ENCODE results near the gene AK9. TPM values are rescaled to one million over a fixed set of nuclear protein-coding genes. Genes with fewer than 3 reads are reported as not detected.
A peak's percentile ranks its signal among the peaks of the same experiment; 100 is the strongest.

AK9 gene
- total and polyA plus RNA-seq, 9 of the 15 experiments (the other 6 are each of a cell fraction or from before 2014, with no cell fraction given) = 0.59 to 1.9 (median 1.2) TPM

DNA sequence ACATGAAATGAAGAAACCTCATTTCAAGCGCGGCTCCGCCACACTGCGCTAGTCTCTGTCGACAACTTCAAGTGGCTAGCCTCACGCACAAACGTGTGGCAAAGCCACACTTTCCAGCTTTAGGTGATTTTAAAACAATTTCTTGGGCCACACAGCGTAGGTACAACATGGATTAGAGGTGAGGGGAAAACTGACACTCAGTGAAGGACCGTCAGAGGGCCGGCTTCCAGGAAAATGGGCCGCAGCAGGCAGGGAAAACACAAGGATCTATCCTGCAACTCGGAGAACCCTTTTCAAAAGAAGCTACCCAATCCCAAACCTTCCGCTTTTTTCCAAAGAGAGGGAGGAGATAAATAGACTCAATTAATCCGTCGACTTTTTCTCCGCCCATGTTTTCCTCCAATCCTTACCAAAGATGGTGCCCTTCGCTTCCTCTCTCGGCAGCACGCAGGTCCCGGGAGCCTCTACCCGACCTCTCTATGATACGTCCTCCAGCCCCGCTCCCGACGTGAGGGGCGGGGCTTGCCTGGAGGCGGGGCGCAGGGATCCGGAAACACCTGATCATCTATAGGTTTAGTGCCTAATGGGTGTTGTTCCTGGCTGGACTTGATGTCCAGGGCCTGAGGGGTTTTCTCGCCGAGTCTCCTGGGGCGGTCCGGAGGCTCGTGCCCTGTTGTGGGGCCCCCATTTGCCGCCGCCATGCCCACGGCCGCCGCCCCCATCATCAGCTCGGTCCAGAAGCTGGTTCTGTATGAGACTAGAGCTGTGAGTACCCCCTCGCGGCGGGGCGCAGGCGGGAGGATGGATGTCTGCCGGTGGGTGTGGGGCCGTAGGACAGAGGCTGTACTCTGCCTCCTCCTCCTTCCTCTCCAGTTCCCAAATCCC is at the start of gene AK9, which contains the start of gene FIG4 (continued):
- no peak for TF ChIP-seq BRF1 (IDR thresholded peaks at IDR 0.05; ENCODE audit: borderline replicate concordance, extremely low read depth, insufficient read length)
- TF ChIP-seq HMGN3 (IDR thresholded peaks at IDR 0.05; ENCODE audit: borderline replicate concordance, extremely low read depth, insufficient read length, low read depth, low read length) = peak; percentile 41
- no peak for TF ChIP-seq REST (IDR thresholded peaks at IDR 0.05; ENCODE audit: borderline replicate concordance)
- no peak for TF ChIP-seq REST (CRISPR knock-in tag; IDR thresholded peaks at IDR 0.05; ENCODE audit: low read depth)
- no peak for TF ChIP-seq ZNF217 (CRISPR knock-in tag; IDR thresholded peaks at IDR 0.05)
- no peak for TF ChIP-seq SIRT6 (IDR thresholded peaks at IDR 0.05; ENCODE audit: low read depth, low read length)
- no peak for TF ChIP-seq ZBTB33 (CRISPR knock-in tag; IDR thresholded peaks at IDR 0.05)
- TF ChIP-seq GABPA (tag; conservative IDR thresholded peaks at IDR 0.05; ENCODE audit: low read depth) = peak; percentile 79
- no peak for TF ChIP-seq GTF2F1 (IDR thresholded peaks at IDR 0.05; ENCODE audit: low read depth, low read length)
- TF ChIP-seq MEIS2 (IDR thresholded peaks at IDR 0.05; ENCODE audit: partially characterized antibody) = peak; percentile 49
- TF ChIP-seq GABPB1 (CRISPR knock-in tag; IDR thresholded peaks at IDR 0.05) = no peak
- peak; percentile 61; the same call in 1 of the 2 replicates for TF ChIP-seq DIDO1 (tag; IDR thresholded peaks at IDR 0.05; ENCODE audit: low read depth)
- no peak for TF ChIP-seq ZNF23 (CRISPR knock-in tag; IDR thresholded peaks at IDR 0.05)
- TF ChIP-seq SAFB (IDR thresholded peaks at IDR 0.05; ENCODE audit: borderline replicate concordance, low read depth, low read length) = no peak
- TF ChIP-seq ETV1 (tag; conservative IDR thresholded peaks at IDR 0.05; ENCODE audit: low read depth) = 0 out of 2 replicates have a peak, but pooled peaks have one; percentile 30
- no peak for TF ChIP-seq ARNT (IDR thresholded peaks at IDR 0.05)
- TF ChIP-seq ZNF324 (CRISPR knock-in tag; IDR thresholded peaks at IDR 0.05) = no peak

Measured in K562 (cell line).